Fibroblast of skin of left biceps (primary cell): ENCODE results near the gene CHAD.
"Not testable (repeated sequence)": the region's sequence is repeated elsewhere in the genome, so short reads cannot be mapped to it uniquely, and the experiment has no call there.

Source experiments
- DNase-seq, 2 experiments: peaks; one replicate each; pipeline ENCODE4 v3.0.0-alpha.2; 2013; ENCODE audit warnings: low read depth in 2 of 2

CHAD gene

DNA sequence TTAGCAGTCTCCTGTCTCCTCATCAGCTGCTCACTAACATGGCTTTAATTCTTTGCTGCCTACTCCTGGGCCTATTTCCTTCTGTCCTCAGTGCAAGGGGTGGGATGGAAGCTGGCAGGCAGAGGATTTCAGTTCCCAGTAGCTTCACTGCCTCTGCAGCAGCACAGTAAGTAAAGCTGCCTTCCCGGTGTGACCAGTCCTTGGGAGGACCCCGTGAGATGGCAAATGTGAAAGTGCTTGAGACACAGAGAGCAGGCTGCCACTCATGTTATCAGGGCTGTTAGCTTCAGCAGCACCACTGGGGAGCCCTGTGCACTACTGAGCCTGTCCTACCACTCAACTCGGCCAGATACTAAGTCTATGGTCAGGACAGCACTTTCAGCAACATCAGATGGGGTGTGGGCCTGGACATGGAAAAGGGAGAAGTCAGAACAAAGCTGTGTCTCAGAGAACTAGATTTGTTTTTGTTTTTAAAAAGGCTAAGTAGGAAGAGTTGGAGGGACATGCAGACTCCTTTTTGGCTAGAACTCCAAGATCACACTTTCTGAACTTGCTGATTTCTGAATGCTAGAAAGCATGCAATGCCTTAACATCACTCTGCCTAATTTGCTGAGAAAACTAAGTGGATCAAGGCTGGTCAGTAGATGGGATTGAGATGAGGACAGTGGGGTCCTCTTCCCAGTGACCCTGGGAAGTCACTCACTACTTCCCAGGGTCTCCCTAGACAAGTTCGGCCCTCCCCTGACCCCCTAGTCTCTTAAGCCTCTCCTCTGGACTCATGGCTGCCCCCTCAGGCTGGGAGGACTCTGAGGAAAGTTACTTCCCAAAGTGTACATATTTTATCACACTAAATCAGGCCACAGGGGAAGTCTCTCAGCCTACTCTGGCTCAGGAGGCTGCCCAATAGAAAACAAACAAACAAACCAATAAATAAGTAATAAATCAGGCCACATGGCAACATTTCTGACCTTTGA, 41.6 kb downstream of the CHAD start:
- DNase-seq = no peak

GRCh38 chr17:50426472-50426782, 42.3 kb downstream of the CHAD start:
- no peak for DNase-seq

GRCh38 chr17:50425682-50426471, 42.8 kb downstream of the CHAD start, which contains the start of gene ACSF2:
TSS of gene ACSF2 (plus strand) at chr17:50426218. CDS start at chr17:50426262, 44 bp downstream.
- DNase-seq = no peak

- no peak for DNase-seq
Measured at GRCh38 chr17:50424996-50425681, 43.5 kb downstream of the CHAD start.

GRCh38 chr17:50424246-50424995, 44.3 kb downstream of the CHAD start:
- DNase-seq = no peak

DNA sequence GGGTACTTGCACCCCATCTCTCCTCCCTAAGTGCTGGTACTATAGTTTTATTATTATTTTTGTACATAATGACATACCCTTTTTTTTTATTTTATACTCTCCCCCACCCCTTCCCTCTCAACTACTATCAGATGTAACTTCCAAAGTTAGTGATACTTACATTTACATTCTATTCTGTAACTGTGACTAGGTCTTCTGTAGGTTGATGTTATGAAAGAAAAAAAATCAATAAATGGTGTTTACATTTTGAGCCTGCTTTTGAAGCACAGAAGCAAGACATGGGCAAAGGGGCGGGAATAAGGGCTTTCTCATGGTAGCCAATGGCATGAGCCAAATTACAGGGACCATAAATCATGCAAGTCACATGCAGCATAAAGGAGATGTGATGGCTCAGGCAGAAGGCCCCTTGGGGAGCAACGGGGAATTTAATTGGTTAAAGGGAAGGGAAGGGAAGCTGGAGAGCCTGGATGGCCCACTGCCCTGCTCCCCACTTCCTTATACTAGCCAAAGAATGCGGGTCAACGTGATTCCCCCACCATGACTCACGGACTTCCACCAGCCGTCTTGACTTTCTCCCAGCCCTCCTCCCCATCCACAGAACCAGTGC, 45.0 kb downstream of the CHAD start:
- peak; percentile 93 to 95 for DNase-seq

DNA sequence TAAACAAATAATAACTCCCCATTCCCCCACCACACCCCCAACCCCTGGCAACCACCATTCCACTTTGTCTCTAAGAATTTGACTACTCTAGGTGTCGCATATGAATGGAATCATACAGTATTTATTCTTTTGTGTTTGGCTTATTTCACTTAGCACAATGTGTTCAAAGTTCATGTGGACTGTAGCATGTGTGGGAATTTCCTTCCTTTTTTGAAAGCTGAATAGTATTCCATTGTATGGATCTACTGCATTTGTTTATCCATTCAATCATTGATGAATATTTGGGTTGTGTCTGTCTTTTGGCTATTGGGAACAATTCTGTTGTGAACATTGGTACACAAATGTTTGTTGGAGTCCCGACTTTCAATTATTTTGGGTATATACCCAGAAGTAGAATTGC, 45.9 kb downstream of the CHAD start:
- no peak for DNase-seq

DNA sequence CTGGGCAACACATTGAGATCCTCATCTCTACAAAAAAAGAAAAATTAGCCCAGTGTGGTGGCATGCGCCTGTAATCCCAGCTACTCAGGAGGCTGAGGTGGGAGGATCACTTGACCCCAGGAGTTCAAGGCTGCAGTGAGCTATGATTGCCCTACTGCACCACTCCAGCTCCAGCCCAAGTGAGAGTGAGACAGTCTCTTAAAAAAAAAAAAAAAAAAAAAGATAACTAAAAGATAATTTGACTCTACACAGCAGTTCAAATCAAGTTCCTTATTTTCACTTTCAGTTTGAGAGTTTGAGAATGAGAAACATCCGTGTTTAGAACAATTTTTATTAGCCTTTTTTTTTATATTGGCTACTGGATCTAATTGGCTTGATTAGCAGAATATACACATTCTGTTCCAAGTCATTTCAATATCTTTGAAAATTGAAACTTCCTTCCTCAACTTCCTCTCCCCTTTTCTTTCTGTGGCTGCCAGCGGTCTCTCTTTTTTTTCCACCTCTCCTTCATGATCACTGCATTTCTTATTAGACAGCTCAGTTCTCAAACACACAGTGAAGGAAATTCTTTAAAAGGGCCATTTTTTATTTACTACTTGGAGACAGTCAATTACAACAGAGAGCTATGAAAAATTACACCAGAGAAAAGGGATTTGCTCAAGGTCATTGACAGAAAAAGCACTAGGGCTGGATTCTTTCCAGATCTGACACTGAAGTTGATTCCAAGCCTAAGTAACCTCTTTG, 47.2 kb downstream of the CHAD start:
- no peak for DNase-seq

- no peak for DNase-seq
Measured at GRCh38 chr17:50420419-50421112, 48.1 kb downstream of the CHAD start.

- DNase-seq = not testable (repeated sequence)
Measured at GRCh38 chr17:50419577-50419976, 49.1 kb downstream of the CHAD start.

GRCh38 chr17:50414808-50415207, 53.9 kb downstream of the CHAD start:
- no peak for DNase-seq
